Measurements from ENCODE around the gene CEP112. TPM values are rescaled to one million over a fixed set of nuclear protein-coding genes. Genes with fewer than 3 reads are reported as not detected.

CEP112 gene
- total RNA-seq, 1 donor from 2014 or later, result 9.7 TPM

- Mint-ChIP-seq H3K4me3 (no peak overlapping the region), H3K36me3 (peaks cover 7% of the 10 kb centered on the region), H3K27ac (no peak overlapping the region), H3K27me3 (ENCODE audit: insufficient read depth, low read depth) (no peaks in the 10 kb centered on the region), H3K9me3 (no peaks in the 10 kb centered on the region), H3K4me1 (no peaks in the 10 kb centered on the region)
- no peaks in the 10 kb centered on the region for H3K9me3 ChIP-seq (ENCODE audit: low read depth)
- DNase-seq (ENCODE audit: low spot score), result no peak
- H3K27ac ChIP-seq, result no peak overlapping the region
- H3K27me3 ChIP-seq, result no peaks in the 10 kb centered on the region
- no peaks in the 10 kb centered on the region for H3F3A ChIP-seq (ENCODE audit: low read depth)
- no peak overlapping the region for H2AFZ ChIP-seq (replicated peaks)
- H3K9ac ChIP-seq, result no peak overlapping the region
- H3K4me1 ChIP-seq, result no peaks in the 10 kb centered on the region
- TF ChIP-seq EZH2phosphoT487 (IDR thresholded peaks at IDR 0.05) (no peak), CTCF (IDR thresholded peaks at IDR 0.05) (no peak), EZH2 (IDR thresholded peaks at IDR 0.05) (no peak)
- no peaks in the 10 kb centered on the region for H4K20me1 ChIP-seq (ENCODE audit: low read depth)
- no peaks in the 10 kb centered on the region for H3K36me3 ChIP-seq
- H3K4me2 ChIP-seq, result no peak overlapping the region
- no peak overlapping the region for H3K4me3 ChIP-seq
- no peaks in the 10 kb centered on the region for H3K79me2 ChIP-seq (ENCODE audit: low read depth)
Measured at GRCh38 chr17:65855245-65855644, 336.7 kb downstream of the CEP112 start.

GRCh38 chr17:65853816-65854215, 338.1 kb downstream of the CEP112 start:
- no peaks in the 10 kb centered on the region for H3K27me3 ChIP-seq
- H3F3A ChIP-seq (ENCODE audit: low read depth), result no peaks in the 10 kb centered on the region
- no peak overlapping the region for H2AFZ ChIP-seq (replicated peaks)
- H3K36me3 ChIP-seq, result no peaks in the 10 kb centered on the region
- no peak overlapping the region for H3K27ac Mint-ChIP-seq
- no peaks in the 10 kb centered on the region for H4K20me1 ChIP-seq (ENCODE audit: low read depth)
- H3K36me3 Mint-ChIP-seq, result peaks cover 8% of the 10 kb centered on the region
- H3K9me3 ChIP-seq (ENCODE audit: low read depth), result no peaks in the 10 kb centered on the region
- TF ChIP-seq CTCF (IDR thresholded peaks at IDR 0.05) (no peak), EZH2 (IDR thresholded peaks at IDR 0.05) (no peak), EZH2phosphoT487 (IDR thresholded peaks at IDR 0.05) (no peak)
- H3K27ac ChIP-seq, result no peak overlapping the region
- no peaks in the 10 kb centered on the region for H3K9me3 Mint-ChIP-seq
- no peak overlapping the region for H3K9ac ChIP-seq
- no peaks in the 10 kb centered on the region for H3K79me2 ChIP-seq (ENCODE audit: low read depth)
- no peaks in the 10 kb centered on the region for H3K4me1 ChIP-seq
- no peaks in the 10 kb centered on the region for H3K27me3 Mint-ChIP-seq (ENCODE audit: insufficient read depth, low read depth)
- no peak for DNase-seq (ENCODE audit: low spot score)
- no peak overlapping the region for H3K4me2 ChIP-seq
- peaks cover under 1% of the 10 kb centered on the region for H3K4me1 Mint-ChIP-seq
- no peak overlapping the region for H3K4me3 ChIP-seq
- H3K4me3 Mint-ChIP-seq, result no peak overlapping the region

GRCh38 chr17:65852911-65853310, 339.0 kb downstream of the CEP112 start:
- H3K27me3 ChIP-seq, result no peaks in the 10 kb centered on the region
- DNase-seq (ENCODE audit: low spot score), result no peak
- H3K36me3 ChIP-seq, result no peaks in the 10 kb centered on the region
- H3K4me3 ChIP-seq, result no peak overlapping the region
- H3K9ac ChIP-seq, result no peak overlapping the region
- Mint-ChIP-seq H3K9me3 (no peaks in the 10 kb centered on the region), H3K4me3 (no peak overlapping the region), H3K4me1 (peaks cover 4% of the 10 kb centered on the region), H3K27me3 (ENCODE audit: insufficient read depth, low read depth) (no peaks in the 10 kb centered on the region), H3K27ac (no peak overlapping the region), H3K36me3 (peaks cover 16% of the 10 kb centered on the region)
- H3F3A ChIP-seq (ENCODE audit: low read depth), result no peaks in the 10 kb centered on the region
- H3K4me2 ChIP-seq, result no peak overlapping the region
- H3K9me3 ChIP-seq (ENCODE audit: low read depth), result no peaks in the 10 kb centered on the region
- H2AFZ ChIP-seq (replicated peaks), result no peak overlapping the region
- H4K20me1 ChIP-seq (ENCODE audit: low read depth), result no peaks in the 10 kb centered on the region
- no peaks in the 10 kb centered on the region for H3K79me2 ChIP-seq (ENCODE audit: low read depth)
- no peak for TF ChIP-seq CTCF (IDR thresholded peaks at IDR 0.05)
- H3K4me1 ChIP-seq, result no peaks in the 10 kb centered on the region
- no peak overlapping the region for H3K27ac ChIP-seq

Data from neural progenitor cell (in vitro differentiated cells).